K562 (cell line): ENCODE results near the gene SECISBP2. TPM values are rescaled to one million over a fixed set of nuclear protein-coding genes. Genes with fewer than 3 reads are reported as not detected.

Source experiments
- ATAC-seq: fragments of 200-7000 bp; cut with Tn5 transposase; 3 replicates; pipeline ENCODE4 v1.9.1; 2020; ENCODE audit warnings: moderate library complexity
- BruUV-seq: library from RNA; stranded (reverse); fragments of 400-500 nt; replicated peaks from 2 replicates; lab custom pipeline; 2021; lab: Mats Ljungman, UMichigan
- CTCF ChIA-PET: fragments of 300-600 bp; formaldehyde crosslinking; extraction: SDS; loops from one replicate; lab custom pipeline; 2021; ENCODE audit warnings: low intra/inter-chr PET ratio; lab: Yijun Ruan, JAX
- POLR2A ChIA-PET: fragments of 300-600, 350-650 bp; sonication (Branson Sonifier 250); formaldehyde crosslinking; extraction: SDS; loops from one replicate; lab custom pipeline; 2021; ENCODE audit warnings: antibody characterized with exemption, inconsistent platforms; lab: Yijun Ruan, JAX
- DNase-seq, 4 experiments: peaks; one replicate each; pipeline versions ENCODE4 v3.0.0 to v3.0.0-alpha.2; 2011 to 2018; ENCODE audit warnings: low spot score in 3 of 4, mixed read lengths in 3 of 4; ENCODE audit errors: extremely low read depth in 1 of 4
- FAIRE-seq: peaks from 2 replicates; lab custom pipeline; 2011; peaks lifted over from hg19 to GRCh38; lab: Jason Lieb, UNC
- H2AFZ ChIP-seq: 2 replicates; pipeline ENCODE4 v1.6.0; 2011; ENCODE audit warnings: low read depth, low read length, control low read depth, inconsistent platforms
- H3K27ac ChIP-seq: fragments of 200-600 bp; 3 replicates; pipeline ENCODE4 v1.8.0; 2011; ENCODE audit warnings: low read depth, mild to moderate bottlenecking, control low read depth, inconsistent platforms, low read length, moderate library complexity, mixed read lengths; ENCODE audit errors: extremely low read depth
- H3K27me3 ChIP-seq, 2 experiments: fragments of 300-600 bp in 1 of 2; 2 replicates in 1 of 2; 3 replicates in 1 of 2; pipeline versions ENCODE4 v1.6.0 to v1.8.0; 2011; ENCODE audit warnings: inconsistent platforms in 2 of 2, low read length in 2 of 2, mild to moderate bottlenecking in 1 of 2, mixed read lengths in 1 of 2, moderate library complexity in 1 of 2; ENCODE audit not compliant: control insufficient read depth in 2 of 2, insufficient read depth in 2 of 2
- H3K36me3 ChIP-seq: fragments of 300-600 bp; 3 replicates; pipeline ENCODE4 v1.8.0; 2011; ENCODE audit warnings: mild to moderate bottlenecking, low read length, inconsistent platforms; ENCODE audit not compliant: control insufficient read depth, insufficient read depth
- H3K4me1 ChIP-seq, 2 experiments: fragments of 200-600 bp in 1 of 2; replicated peaks in 1 of 2; 2 replicates in 1 of 2; 3 replicates in 1 of 2; pipeline versions ENCODE4 v1.5.1 to v1.8.0; 2011; ENCODE audit warnings: inconsistent platforms in 2 of 2, low read length in 2 of 2, mild to moderate bottlenecking in 1 of 2, mixed read lengths in 1 of 2, moderate library complexity in 1 of 2; ENCODE audit not compliant: control insufficient read depth in 2 of 2, insufficient read depth in 2 of 2
- H3K4me2 ChIP-seq: 2 replicates; pipeline ENCODE4 v1.6.1; 2011; ENCODE audit warnings: low read length, control low read depth, inconsistent platforms, mixed read lengths; ENCODE audit not compliant: insufficient read depth
- H3K4me3 ChIP-seq: fragments of 200-600 bp; sonication (generic), shearing (Covaris generic); 2 replicates; pipeline ENCODE4 v1.5.1; 2016; ENCODE audit warnings: control low read depth, inconsistent platforms
- H3K79me2 ChIP-seq: fragments of 200-600 bp; 3 replicates; pipeline ENCODE4 v1.8.0; 2011; ENCODE audit warnings: low read length, inconsistent platforms; ENCODE audit not compliant: control insufficient read depth, insufficient read depth
- H3K9ac ChIP-seq, 2 experiments: 2 replicates each; pipeline versions ENCODE4 v1.6.0 to v1.6.1; 2011; ENCODE audit warnings: low read depth in 2 of 2, low read length in 2 of 2, control low read depth in 1 of 2, inconsistent platforms in 1 of 2, mild to moderate bottlenecking in 1 of 2, mixed read lengths in 1 of 2; ENCODE audit not compliant: insufficient read depth in 1 of 2
- H3K9me1 ChIP-seq: one replicate; pipeline ENCODE4 v1.6.0; 2011; ENCODE audit warnings: inconsistent platforms, mild to moderate bottlenecking, low read length, moderate library complexity; ENCODE audit not compliant: control insufficient read depth, insufficient read depth
- H3K9me3 ChIP-seq: replicated peaks from 2 replicates; pipeline ENCODE4 v1.5.1; 2011; ENCODE audit warnings: low read depth, low read length, inconsistent platforms; ENCODE audit not compliant: control insufficient read depth, insufficient read depth
- H4K20me1 ChIP-seq: replicated peaks from 2 replicates; pipeline ENCODE4 v1.6.1; 2011; ENCODE audit warnings: low read length, inconsistent platforms, mixed read lengths; ENCODE audit not compliant: control insufficient read depth, insufficient read depth
- ARID2 ChIP-seq: fragments of 450-650 bp; IDR thresholded peaks from 2 replicates; pipeline ENCODE4 v1.6.1; 2017; ENCODE audit warnings: antibody characterized with exemption, mild to moderate bottlenecking
- BCL6 ChIP-seq: fragments of 250-450 bp; sonication (Bioruptor Pico); IDR thresholded peaks from 2 replicates; pipeline ENCODE4 v1.4.0; 2020
- BRF2 ChIP-seq: IDR thresholded peaks from 3 replicates; pipeline ENCODE4 v1.6.1; 2011; ENCODE audit warnings: borderline replicate concordance, mild to moderate bottlenecking; ENCODE audit not compliant: insufficient read length, insufficient read depth
- DMBX1 ChIP-seq: fragments of 250-450 bp; sonication (Bioruptor Pico); IDR thresholded peaks from 2 replicates; pipeline ENCODE4 v1.8.0; 2022; ENCODE audit warnings: inconsistent platforms, mild to moderate bottlenecking, moderate library complexity, borderline replicate concordance
- EP400 ChIP-seq: fragments of 450-650 bp; IDR thresholded peaks from 2 replicates; pipeline ENCODE4 v1.6.1; 2017; ENCODE audit warnings: antibody characterized with exemption, mild to moderate bottlenecking, moderate library complexity
- FOXK2 ChIP-seq, 2 experiments: fragments of 450-650 bp; IDR thresholded peaks in 1 of 2; conservative IDR thresholded peaks in 1 of 2; 2 replicates each; pipeline ENCODE4 v1.6.1; 2016; ENCODE audit warnings: low read depth in 2 of 2, mild to moderate bottlenecking in 1 of 2
- MNT ChIP-seq, 2 experiments: fragments of 450-650 bp; conservative IDR thresholded peaks; 2 replicates each; pipeline ENCODE4 v1.6.1; 2017; ENCODE audit warnings: mild to moderate bottlenecking in 2 of 2, moderate library complexity in 2 of 2
- NRF1 ChIP-seq, 2 experiments: fragments of 450-650 bp; IDR thresholded peaks in 1 of 2; conservative IDR thresholded peaks in 1 of 2; 2 replicates each; pipeline ENCODE4 v1.6.1; 2014; ENCODE audit warnings: mild to moderate bottlenecking in 2 of 2
- POLR2H ChIP-seq: IDR thresholded peaks from 2 replicates; pipeline ENCODE4 v1.6.1; 2016; ENCODE audit warnings: missing genetic modification characterization, low read depth, mild to moderate bottlenecking, control low read depth, missing compliant biosample characterization, moderate library complexity
- RBM34 ChIP-seq: fragments of 200-400 bp; formaldehyde crosslinking; IDR thresholded peaks from 2 replicates; pipeline ENCODE4 v1.6.1; 2018; ENCODE audit warnings: low read length, borderline replicate concordance; ENCODE audit not compliant: insufficient read depth
- ZBTB2 ChIP-seq: fragments of 450-650 bp; IDR thresholded peaks from 2 replicates; pipeline ENCODE4 v1.6.1; 2016; ENCODE audit warnings: antibody characterized with exemption
- ZBTB7A ChIP-seq: IDR thresholded peaks from 2 replicates; pipeline ENCODE4 v1.6.1; 2011; ENCODE audit warnings: low read depth, mild to moderate bottlenecking, low read length, moderate library complexity, borderline replicate concordance; ENCODE audit not compliant: control insufficient read depth
- ZKSCAN1 ChIP-seq: fragments of 150-350 bp; IDR thresholded peaks from 2 replicates; pipeline ENCODE4 v1.6.1; 2016; ENCODE audit warnings: low read depth, low read length
- ZNF175 ChIP-seq: fragments of 200-800 bp; sonication (Bioruptor generic); IDR thresholded peaks from 2 replicates; pipeline ENCODE4 v1.6.1; 2016; ENCODE audit warnings: low read depth, mild to moderate bottlenecking, missing genetic modification characterization, missing compliant biosample characterization
- ZNF197 ChIP-seq: fragments of 200-800 bp; sonication (Bioruptor generic); IDR thresholded peaks from 2 replicates; pipeline ENCODE4 v1.6.1; 2016; ENCODE audit warnings: low read depth, missing genetic modification characterization, missing compliant biosample characterization
- ZNF217 ChIP-seq: sonication (generic); formaldehyde crosslinking; IDR thresholded peaks from 2 replicates; pipeline ENCODE4 v1.8.0; 2022; ENCODE audit warnings: mild to moderate bottlenecking, missing genetic modification reagents
- ZNF280B ChIP-seq: fragments of 250-450 bp; sonication (Bioruptor Pico); IDR thresholded peaks from 2 replicates; pipeline ENCODE4 v1.5.1; 2021; ENCODE audit warnings: mild to moderate bottlenecking
- ZNF76 ChIP-seq: fragments of 250-450 bp; sonication (Bioruptor Pico); IDR thresholded peaks from 2 replicates; pipeline ENCODE4 v1.4.0; 2020; ENCODE audit warnings: mild to moderate bottlenecking, moderate library complexity, borderline replicate concordance
- WGBS: fragments of 100-300 bp; shearing (Covaris generic); methylation state at CpG from one replicate; pipeline ENCODE4 v1.1.6; 2016; ENCODE audit warnings: low coverage, mixed read lengths; ENCODE audit not compliant: insufficient coverage; ENCODE audit errors: missing lambda C conversion rate; 5-methylcytosine and 5-hydroxymethylcytosine counted together
- in situ Hi-C: fragments of 300-500 bp; cut with MboI; formaldehyde crosslinking; loops from 4 replicates; pipeline ENCODE4 v1.15.0; 2018; ENCODE audit warnings: inconsistent platforms, mixed read lengths
- intact Hi-C: fragments of 100-400 bp; cut with micrococcal nuclease; formaldehyde crosslinking; loops from 2 replicates; pipeline ENCODE4 v1.14.2; 2022
- polyA plus RNA-seq, 8 experiments: library from polyadenylated mRNA; depleted of rRNA in 4 of 8; stranded (reverse) in 5 of 8; unstranded in 3 of 8; fragments of >200 nt; fragmentation: Nextera tagmentation in 2 of 8; fragmentation: Illumina TruSeq in 1 of 8; extraction: Ambion mirVana in 2 of 8; extraction: Trizol in 1 of 8; gene quantifications; 2 replicates each; pipeline versions ENCODE4 v1.2.1 to v1.2.3, GENCODE V29; 2011 to 2014; ENCODE audit warnings: inconsistent platforms in 1 of 8, missing spikeins in 1 of 8
- total RNA-seq, 7 experiments: library from RNA; depleted of rRNA in 6 of 7; stranded (reverse); fragments of >200 nt in 6 of 7; fragmentation: Illumina TruSeq in 2 of 7; extraction: Trizol in 2 of 7; gene quantifications; 2 replicates each; pipeline versions ENCODE4 v1.2.1 to v1.2.3, GENCODE V29; 2011 to 2021; ENCODE audit warnings: low replicate concordance in 1 of 7

The SECISBP2 gene
- total and polyA plus RNA-seq, 9 of the 15 experiments (the other 6 are each of a cell fraction or from before 2014, with no cell fraction given), result 3.2 to 41.6 (median 26.1) TPM

- in situ Hi-C loops, result no loop called here
- intact Hi-C loops, result no loop called here
- 63% methylated on average over 1 of the region's 1 CpG for WGBS
- Histone ChIP-seq H3K27me3 (no peaks in the 10 kb centered on the region), H3K27ac (no peak overlapping the region; the same call in 1 of the 3 replicates), H3K9me3 (no peaks in the 10 kb centered on the region), H2AFZ (no peak overlapping the region), H3K4me3 (peak overlapping the region; percentile 82; the same call in 1 of the 2 replicates), H3K4me2 (peak overlapping the region; percentile 74), H3K9ac (peak overlapping the region in 1 of 2 experiments; percentile 98; a peak in 3 of 4 replicates), H3K4me1 (peaks cover 7% of the 10 kb centered on the region in 2 experiments; a peak in 3 of 5 replicates), H3K9me1 (peaks cover 4% of the 10 kb centered on the region), H3K79me2 (peaks cover 87% of the 10 kb centered on the region), H4K20me1 (peaks cover 28% of the 10 kb centered on the region), H3K36me3 (peaks cover 60% of the 10 kb centered on the region)
- ChIA-PET POLR2A (no interaction called here), CTCF (no interaction called here)
- no TSS peak for BruUV-seq
- FAIRE-seq (no peak), DNase-seq (no peak), ATAC-seq (no peak)
- TF ChIP-seq BRF2 (no peak), EP400 (no peak), ZNF217 (no peak), FOXK2 (conservative IDR thresholded peaks at IDR 0.05 in 1 of 2, IDR thresholded peaks at IDR 0.05 in 1 of 2; ENCODE audit: low read depth in 2 of 2) (no peak), BCL6 (no peak), DMBX1 (no peak), ARID2 (no peak), MNT (conservative IDR thresholded peaks at IDR 0.05) (no peak), ZNF175 (CRISPR knock-in tag) (no peak), ZNF197 (CRISPR knock-in tag) (no peak), POLR2H (no peak), ZBTB2 (no peak), ZKSCAN1 (no peak), ZBTB7A (no peak), ZNF76 (CRISPR knock-in tag) (no peak), ZNF280B (CRISPR knock-in tag) (no peak), NRF1 (conservative IDR thresholded peaks at IDR 0.05 in 1 of 2, IDR thresholded peaks at IDR 0.05 in 1 of 2) (no peak), RBM34 (no peak)
Measured at GRCh38 chr9:89314955-89315354, 3.3 kb upstream of the SECISBP2 start.
